GM21825 (cell line): Measurements from ENCODE around the gene LARP4.
"Not testable (repeated sequence)": the region's sequence is repeated elsewhere in the genome, so short reads cannot be mapped to it uniquely, and the experiment has no call there.

Experiments
- ATAC-seq: cut with Tn5 transposase; IDR thresholded peaks from one replicate; pipeline ENCODE4 v1.9.1; 2021; ENCODE audit warnings: mild to moderate bottlenecking, moderate library complexity; ENCODE audit not compliant: unreplicated experiment

LARP4 gene

GRCh38 chr12:50400104-50400637 is 514 bp upstream of the LARP4 start:
- peak; percentile 3 for ATAC-seq

- ATAC-seq = no peak
These were observed 906 bp downstream of the LARP4 start for GRCh38 chr12:50401500-50402081.

GRCh38 chr12:50402264-50403000 is 1.7 kb downstream of the LARP4 start:
- ATAC-seq = no peak

DNA sequence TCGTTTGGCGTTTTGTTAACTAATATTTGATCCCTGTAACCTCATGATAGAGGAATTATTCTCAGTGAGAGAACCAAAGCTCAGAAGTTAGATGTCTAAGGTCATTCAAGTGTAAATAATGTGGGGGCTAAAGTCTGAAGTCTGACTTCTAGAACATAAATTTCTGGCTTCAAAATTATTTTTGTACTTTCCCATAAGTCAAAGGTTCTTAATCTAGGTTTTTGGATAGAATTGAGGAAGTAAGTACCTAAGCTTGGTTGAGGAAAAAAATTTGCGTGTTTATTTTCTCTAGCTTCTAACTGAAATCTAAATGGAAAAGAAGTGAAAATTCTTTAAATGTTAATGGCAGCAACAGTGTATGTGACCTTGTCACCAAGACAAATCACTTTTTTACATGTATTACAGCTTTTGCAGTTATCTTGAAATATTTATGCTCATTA is 2.3 kb downstream of the LARP4 start:
- ATAC-seq = no peak

DNA sequence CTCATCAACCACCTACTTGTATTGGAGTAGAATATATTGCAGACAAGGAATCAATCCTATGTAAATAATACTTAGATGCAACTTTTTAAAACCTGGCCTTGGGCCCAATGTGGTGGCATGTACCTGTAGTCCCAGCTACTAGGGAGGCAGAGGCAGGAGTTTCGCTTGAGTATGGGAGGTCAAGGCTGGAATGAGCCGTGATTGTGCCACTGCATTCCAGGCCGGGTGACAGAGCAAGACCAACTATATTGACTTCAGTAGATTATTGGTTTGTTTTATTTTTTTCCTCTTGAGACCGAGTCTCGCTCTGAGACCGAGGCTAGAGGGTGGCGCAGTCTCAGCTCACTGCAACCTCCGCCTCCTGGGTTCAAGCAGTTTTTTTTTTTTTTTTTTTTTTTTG is 3.6 kb downstream of the LARP4 start:
- no peak for ATAC-seq

- no peak for ATAC-seq
These were observed 10.5 kb downstream of the LARP4 start for GRCh38 chr12:50411051-50411660.

DNA sequence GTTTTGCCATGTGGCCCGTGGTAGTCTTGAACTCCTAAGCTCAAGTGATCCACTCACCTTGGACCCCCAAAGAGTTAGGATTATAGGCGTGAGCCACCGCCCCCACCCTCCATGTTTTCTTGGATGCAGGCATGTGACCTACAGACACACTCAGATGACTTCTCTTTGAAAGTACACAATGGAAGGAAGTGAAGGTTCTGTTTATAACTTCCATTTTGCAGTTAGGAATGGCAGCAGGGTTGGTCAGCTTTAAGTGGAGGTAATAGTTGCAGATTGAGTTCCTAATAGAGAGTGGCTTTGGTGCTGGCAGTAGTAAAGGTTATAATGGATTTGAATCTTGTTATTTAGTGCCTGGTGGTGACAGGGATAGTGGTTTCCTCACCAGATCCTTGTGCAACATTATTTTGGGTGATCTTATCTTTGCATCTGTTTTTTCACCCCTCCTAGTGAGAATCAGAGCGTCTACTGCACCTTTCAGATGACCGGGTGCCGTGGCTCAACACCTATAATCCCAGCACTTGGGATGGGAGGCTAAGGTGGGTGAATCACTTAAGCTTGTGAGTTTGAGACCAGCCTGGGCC is 15.3 kb downstream of the LARP4 start:
- no peak for ATAC-seq

GRCh38 chr12:50419112-50419909 is 18.6 kb downstream of the LARP4 start:
- ATAC-seq = no peak

- ATAC-seq = not testable (repeated sequence)
These were observed 22.2 kb downstream of the LARP4 start for GRCh38 chr12:50422855-50423254.

DNA sequence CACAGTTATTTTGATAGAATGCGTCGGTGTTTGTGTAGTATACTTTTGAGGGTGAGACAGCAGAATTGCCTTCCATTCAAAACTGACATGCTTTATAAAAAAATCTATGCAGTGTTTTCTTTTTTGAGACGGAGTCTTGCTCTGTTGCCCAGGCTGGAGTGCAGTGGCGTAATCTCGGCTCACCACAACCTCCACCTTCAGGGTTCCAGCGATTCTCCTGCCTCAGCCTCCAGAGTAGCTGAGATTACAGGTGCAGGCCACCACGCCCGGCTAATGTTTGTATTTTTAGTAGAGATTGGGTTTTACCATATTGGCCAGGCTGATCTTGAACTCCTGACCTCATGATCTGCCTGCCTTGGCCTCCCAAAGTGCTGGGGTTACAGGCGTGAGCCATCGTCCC is 22.7 kb downstream of the LARP4 start:
- ATAC-seq = not testable (repeated sequence)

DNA sequence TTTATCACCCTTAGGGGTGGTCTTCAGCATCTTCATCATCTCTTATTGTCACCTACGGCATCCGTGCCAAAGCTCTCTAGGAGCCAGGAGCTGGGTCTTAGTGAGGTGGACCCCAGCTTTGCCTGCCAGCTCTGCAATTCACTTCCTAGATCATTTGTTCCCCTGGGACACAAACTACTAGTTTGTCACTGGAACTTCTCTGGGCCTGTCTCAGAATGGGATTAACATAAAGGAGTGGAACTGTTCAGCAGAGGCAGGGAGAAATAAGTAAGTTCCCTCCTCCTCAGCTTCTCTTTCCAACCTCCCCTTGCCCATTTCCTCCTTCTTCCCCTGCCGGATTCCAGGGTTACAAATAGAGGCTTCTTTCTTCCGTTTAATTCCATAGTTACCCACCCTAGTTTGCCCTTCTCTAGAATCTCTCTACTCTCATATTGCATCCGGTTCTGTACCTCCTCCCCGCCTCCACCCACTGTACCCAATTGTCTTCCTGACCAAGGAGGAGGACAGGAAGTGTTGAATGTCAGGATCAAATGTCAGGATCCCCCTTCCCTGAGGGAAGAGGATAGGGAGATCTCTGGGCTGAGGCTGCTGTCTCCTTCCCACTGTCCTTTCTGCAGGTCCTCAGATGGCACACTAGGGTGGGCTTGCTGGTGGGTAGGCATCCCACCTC is 25.0 kb downstream of the LARP4 start:
- no peak for ATAC-seq

- not testable (repeated sequence) for ATAC-seq
These were observed 31.0 kb downstream of the LARP4 start for GRCh38 chr12:50431656-50432055.

- no peak for ATAC-seq
These were observed 39.6 kb downstream of the LARP4 start for GRCh38 chr12:50440288-50440687.

- no peak for ATAC-seq
These were observed 41.1 kb downstream of the LARP4 start for GRCh38 chr12:50441763-50442162.

DNA sequence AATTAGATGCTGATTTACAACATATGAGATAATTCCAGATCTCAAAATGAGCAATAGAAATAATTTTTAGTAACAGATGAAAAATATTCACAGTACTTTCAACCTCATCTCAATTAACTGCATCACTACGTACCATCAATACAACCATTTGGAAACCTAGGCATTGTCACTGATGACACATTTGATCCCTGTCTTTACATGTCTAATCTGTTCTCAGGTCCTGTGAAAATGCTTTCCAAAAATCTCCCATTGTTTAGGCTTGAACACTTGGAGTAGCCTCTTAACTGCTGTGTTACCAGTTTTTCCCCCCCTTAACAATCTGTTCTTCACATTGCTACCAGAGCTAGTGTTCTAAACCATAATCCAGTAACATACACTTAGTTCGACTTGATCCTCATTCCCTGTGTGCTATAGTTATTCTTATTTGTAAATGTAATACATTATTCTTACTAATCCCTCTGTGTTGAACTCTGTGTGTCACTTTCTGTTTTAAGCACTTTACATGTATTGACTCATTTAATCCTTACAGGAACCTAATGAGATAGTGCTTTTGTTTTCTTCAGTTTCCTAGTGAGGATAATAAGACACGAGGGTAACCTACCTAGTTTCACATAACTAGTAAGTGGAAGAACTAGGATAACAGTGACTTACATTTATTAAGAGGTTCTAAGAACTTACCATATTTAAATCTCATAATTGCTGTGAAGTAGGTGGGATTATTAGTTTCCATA is 41.7 kb downstream of the LARP4 start:
- ATAC-seq = no peak

DNA sequence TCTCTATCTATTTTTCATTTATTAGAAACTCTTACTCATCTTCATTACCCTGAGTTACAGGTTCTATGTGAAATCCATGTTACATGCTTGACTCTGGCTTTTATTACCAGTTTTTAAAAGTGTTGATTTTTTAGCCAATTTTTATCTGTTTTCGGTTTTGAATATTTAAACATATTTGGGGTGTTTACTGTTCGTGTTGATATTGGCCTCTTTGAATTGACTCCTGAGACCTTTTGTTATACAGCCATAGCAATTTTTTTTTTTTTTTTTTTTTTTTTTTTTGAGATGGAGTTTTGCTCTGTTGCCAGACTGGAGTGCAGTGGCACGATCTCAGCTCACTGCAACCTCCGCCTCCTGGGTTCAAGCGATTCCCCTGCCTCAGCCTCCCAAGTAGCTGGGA is 49.0 kb downstream of the LARP4 start:
- ATAC-seq = not testable (repeated sequence)

GRCh38 chr12:50452795-50453194 is 52.1 kb downstream of the LARP4 start:
- ATAC-seq = no peak

GRCh38 chr12:50453872-50454271 is 53.2 kb downstream of the LARP4 start:
- no peak for ATAC-seq

DNA sequence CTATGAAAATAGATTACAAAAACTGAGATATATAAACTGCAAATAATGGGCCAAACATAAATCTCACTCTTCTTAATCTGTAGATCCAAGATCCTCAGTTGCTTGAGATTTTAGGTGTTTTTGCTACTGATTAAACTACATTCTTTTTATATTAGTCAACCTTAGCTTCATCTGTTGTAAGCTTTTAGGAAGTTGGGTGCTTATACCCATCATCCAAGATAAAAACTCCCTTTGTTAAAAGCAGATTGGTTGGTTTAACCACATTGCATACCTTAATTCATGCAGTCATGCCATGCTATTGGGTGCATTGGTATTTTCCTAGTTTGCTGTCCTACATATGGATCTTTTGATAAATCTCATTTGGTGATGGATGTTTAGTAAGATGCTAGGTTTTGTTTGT is 57.9 kb downstream of the LARP4 start:
- no peak for ATAC-seq

GRCh38 chr12:50467439-50467838 is 66.8 kb downstream of the LARP4 start:
- ATAC-seq = no peak
